OCI-LY7 (cell line): ENCODE data around the gene ELL2. TPM values are rescaled to one million over a fixed set of nuclear protein-coding genes. Genes with fewer than 3 reads are reported as not detected.

Experiments
- BruUV-seq: library from RNA; stranded (reverse); fragments of 400-500 nt; replicated peaks from 2 replicates; lab custom pipeline; 2021; lab: Mats Ljungman, UMichigan
- CTCF ChIA-PET: fragments of 300-600 bp; sonication (Branson Sonifier 250); formaldehyde crosslinking; loops from one replicate; lab custom pipeline; 2022; ENCODE audit warnings: antibody characterized with exemption; ENCODE audit not compliant: unreplicated experiment; lab: Charles Lee
- POLR2A ChIA-PET: fragments of 300-600 bp; sonication (Branson Sonifier 250); formaldehyde crosslinking; loops from one replicate; lab custom pipeline; 2022; ENCODE audit warnings: antibody characterized with exemption; lab: Charles Lee
- DNase-seq: peaks from one replicate; pipeline ENCODE4 v3.0.0-alpha.2; 2015; ENCODE audit warnings: low spot score
- H2AFZ ChIP-seq: fragments of 200-600 bp; sonication (generic), shearing (Covaris generic); 2 replicates; pipeline ENCODE4 v1.6.1; 2014; ENCODE audit warnings: mild to moderate bottlenecking, antibody characterized with exemption, low read length, moderate library complexity
- H3K27ac ChIP-seq: fragments of 200-600 bp; sonication (generic); 2 replicates; pipeline ENCODE4 v1.5.1; 2014; ENCODE audit warnings: mixed run types, low read depth, mild to moderate bottlenecking, moderate library complexity, low read length, inconsistent platforms; ENCODE audit not compliant: poor library complexity, severe bottlenecking
- H3K36me3 ChIP-seq: fragments of 200-600 bp; sonication (generic); 2 replicates; pipeline ENCODE4 v1.6.1; 2014; ENCODE audit warnings: mild to moderate bottlenecking, antibody characterized with exemption, low read length, moderate library complexity, mixed read lengths; ENCODE audit not compliant: insufficient read depth
- H3K4me1 ChIP-seq: fragments of 200-600 bp; sonication (generic); 2 replicates; pipeline ENCODE4 v1.5.1; 2014; ENCODE audit warnings: mild to moderate bottlenecking, low read length; ENCODE audit not compliant: insufficient read depth, poor library complexity, severe bottlenecking
- H3K4me2 ChIP-seq: fragments of 200-600 bp; sonication (generic); 2 replicates; pipeline ENCODE4 v1.6.1; 2014; ENCODE audit warnings: mild to moderate bottlenecking, low read length
- H3K4me3 ChIP-seq: fragments of 200-600 bp; sonication (generic); 2 replicates; pipeline ENCODE4 v1.5.1; 2014; ENCODE audit warnings: mild to moderate bottlenecking, low read depth, low read length; ENCODE audit not compliant: poor library complexity, severe bottlenecking
- H3K79me2 ChIP-seq: fragments of 200-600 bp; sonication (generic); 2 replicates; pipeline ENCODE4 v1.6.1; 2016; ENCODE audit warnings: low read depth, mild to moderate bottlenecking, low read length, moderate library complexity, mixed read lengths; ENCODE audit not compliant: insufficient read depth
- H3K9me2 ChIP-seq: fragments of 200-600 bp; sonication (generic); 2 replicates; pipeline ENCODE4 v1.6.1; 2016; ENCODE audit warnings: mild to moderate bottlenecking, low read length, mixed read lengths; ENCODE audit not compliant: insufficient read depth
- H3K9me3 ChIP-seq: fragments of 200-600 bp; sonication (generic); 2 replicates; pipeline ENCODE4 v1.6.1; 2014; ENCODE audit warnings: mild to moderate bottlenecking, mixed run types, low read length, mixed read lengths
- H4K20me1 ChIP-seq: fragments of 200-600 bp; sonication (generic); 2 replicates; pipeline ENCODE4 v1.6.1; 2014; ENCODE audit warnings: mild to moderate bottlenecking, antibody characterized with exemption, low read length, moderate library complexity, mixed read lengths; ENCODE audit not compliant: insufficient read depth
- EZH2phosphoT487 ChIP-seq: fragments of 200-600 bp; sonication (generic); IDR thresholded peaks from 2 replicates; pipeline ENCODE4 v1.6.1; 2018; ENCODE audit warnings: low read depth, borderline replicate concordance, mild to moderate bottlenecking, mixed run types, antibody characterized with exemption, low read length, moderate library complexity, mixed read lengths
- intact Hi-C: fragments of 100-400 bp; cut with micrococcal nuclease; formaldehyde crosslinking; loops from one replicate; pipeline ENCODE4 v1.10.0; 2022; ENCODE audit not compliant: unreplicated experiment
- total RNA-seq, 2 experiments: library from RNA; depleted of rRNA in 1 of 2; stranded (reverse); fragments of >200 nt in 1 of 2; shearing (Covaris generic) in 1 of 2; gene quantifications; 2 replicates each; pipeline ENCODE4 v1.2.3, GENCODE V29; 2014 to 2022
- TF ChIP-seq, protein P1 (sequence below): fragments of 200-600 bp; sonication (generic); conservative IDR thresholded peaks from 2 replicates; pipeline ENCODE4 v1.5.1; 2014; ENCODE audit warnings: mild to moderate bottlenecking, antibody characterized with exemption, low read length, moderate library complexity, mixed read lengths

The ELL2 gene
- total RNA-seq, 2 experiments from 2014 or later = 0.98 to 4.7 TPM

DNA sequence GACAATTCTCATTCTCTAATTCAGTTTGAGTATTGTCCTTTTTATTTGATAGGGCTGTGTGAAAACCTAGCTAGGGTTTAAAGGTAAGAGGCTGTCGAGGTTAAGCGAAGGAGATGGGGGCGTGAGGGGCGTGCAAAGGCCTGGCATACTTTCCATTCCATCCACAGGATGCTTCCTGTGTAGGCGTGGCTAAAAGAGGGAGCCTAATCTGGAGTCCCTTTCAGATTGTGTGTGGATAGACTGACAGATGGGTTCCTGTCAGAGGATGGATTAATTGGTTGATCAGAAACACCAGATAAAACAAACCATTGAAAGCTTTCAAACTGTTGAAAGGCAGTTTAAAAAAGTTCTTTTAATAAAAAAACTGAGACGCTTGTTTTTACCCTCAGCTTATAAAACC, 1.1 kb upstream of the ELL2 start:
- Histone ChIP-seq H3K9me2 (no peaks in the 10 kb centered on the region), H3K4me2 (no peak overlapping the region), H3K9me3 (no peaks in the 10 kb centered on the region), H3K36me3 (no peaks in the 10 kb centered on the region), H2AFZ (peak overlapping the region; percentile 79; the same call in 1 of the 2 replicates), H3K4me1 (peaks cover 5% of the 10 kb centered on the region), H3K79me2 (no peaks in the 10 kb centered on the region), H3K4me3 (no peak overlapping the region), H3K27ac (no peak overlapping the region), H4K20me1 (no peaks in the 10 kb centered on the region)
- BruUV-seq = no TSS peak
- intact Hi-C loops = loop anchor here (5.0 kb wide), 2 partner anchors 375 to 480 kb away; no protein-coding TSS in a partner anchor
- ChIA-PET CTCF (no interaction called here), POLR2A (interaction anchor here (1.7 kb wide), 1 partner anchor 11 kb away, joined by 7 read pairs; no protein-coding TSS in a partner anchor)
- TF ChIP-seq, protein P1, sequence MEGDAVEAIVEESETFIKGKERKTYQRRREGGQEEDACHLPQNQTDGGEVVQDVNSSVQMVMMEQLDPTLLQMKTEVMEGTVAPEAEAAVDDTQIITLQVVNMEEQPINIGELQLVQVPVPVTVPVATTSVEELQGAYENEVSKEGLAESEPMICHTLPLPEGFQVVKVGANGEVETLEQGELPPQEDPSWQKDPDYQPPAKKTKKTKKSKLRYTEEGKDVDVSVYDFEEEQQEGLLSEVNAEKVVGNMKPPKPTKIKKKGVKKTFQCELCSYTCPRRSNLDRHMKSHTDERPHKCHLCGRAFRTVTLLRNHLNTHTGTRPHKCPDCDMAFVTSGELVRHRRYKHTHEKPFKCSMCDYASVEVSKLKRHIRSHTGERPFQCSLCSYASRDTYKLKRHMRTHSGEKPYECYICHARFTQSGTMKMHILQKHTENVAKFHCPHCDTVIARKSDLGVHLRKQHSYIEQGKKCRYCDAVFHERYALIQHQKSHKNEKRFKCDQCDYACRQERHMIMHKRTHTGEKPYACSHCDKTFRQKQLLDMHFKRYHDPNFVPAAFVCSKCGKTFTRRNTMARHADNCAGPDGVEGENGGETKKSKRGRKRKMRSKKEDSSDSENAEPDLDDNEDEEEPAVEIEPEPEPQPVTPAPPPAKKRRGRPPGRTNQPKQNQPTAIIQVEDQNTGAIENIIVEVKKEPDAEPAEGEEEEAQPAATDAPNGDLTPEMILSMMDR = no peak
- TF ChIP-seq EZH2phosphoT487 = no peak
- DNase-seq = no peak

DNA sequence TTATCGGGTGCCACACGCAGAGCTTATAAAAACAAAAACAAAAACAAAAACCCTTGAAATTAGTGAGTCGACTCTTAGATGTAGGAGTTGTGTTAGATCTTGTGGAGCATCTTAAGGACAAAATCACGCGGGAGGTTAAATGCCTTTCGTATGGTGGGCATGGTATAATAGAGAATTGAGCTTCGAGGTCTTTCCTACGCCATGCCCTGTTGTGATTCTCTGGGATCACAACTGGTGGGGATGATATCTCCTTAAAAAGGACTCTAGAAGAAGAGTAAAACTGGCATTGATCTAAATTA, 773 bp upstream of the ELL2 start:
- no peak for TF ChIP-seq EZH2phosphoT487
- TF ChIP-seq, protein P1 = no peak
- no peak overlapping the region for H3K27ac ChIP-seq

More for the DNA sequence above, 773 bp upstream of the ELL2 start:
- H3K4me3 ChIP-seq = peak overlapping the region; percentile 70
- H3K9me2 ChIP-seq = no peaks in the 10 kb centered on the region
- no peaks in the 10 kb centered on the region for H4K20me1 ChIP-seq
- H3K36me3 ChIP-seq = no peaks in the 10 kb centered on the region
- CTCF ChIA-PET = no interaction called here
- peaks cover 5% of the 10 kb centered on the region for H3K4me1 ChIP-seq
- DNase-seq = no peak
- BruUV-seq = no TSS peak
- POLR2A ChIA-PET = no interaction called here
- H3K79me2 ChIP-seq = no peaks in the 10 kb centered on the region
- peak overlapping the region; percentile 70 for H3K4me2 ChIP-seq
- intact Hi-C loops = loop anchor here (5.0 kb wide), 2 partner anchors 375 to 480 kb away; no protein-coding TSS in a partner anchor
- H3K9me3 ChIP-seq = no peaks in the 10 kb centered on the region
- H2AFZ ChIP-seq = peak overlapping the region; percentile 79
